Spleen (tissue), 11 donors: Measurements from ENCODE around the gene EXOC4. TPM values are rescaled to one million over a fixed set of nuclear protein-coding genes. Genes with fewer than 3 reads are reported as not detected.
"Not testable (repeated sequence)": the region's sequence is repeated elsewhere in the genome, so short reads cannot be mapped to it uniquely, and the experiment has no call there.

Experiments
- DNase-seq: peaks from one replicate; pipeline ENCODE4 v3.0.0-alpha.2; 2020
- H3K27ac ChIP-seq, 8 donors: fragments of 200-600 bp; sonication (generic) in 7 of 8; 1 replicate in 4 of 8; 2 replicates in 4 of 8; pipeline versions ENCODE4 v1.5.0 to v1.8.0; 2016 to 2021; ENCODE audit warnings: inconsistent platforms in 4 of 8, mild to moderate bottlenecking in 4 of 8, moderate library complexity in 1 of 8
- H3K27me3 ChIP-seq, 7 donors: fragments of 200-600 bp; sonication (generic) in 6 of 7; replicated peaks in 1 of 7; 1 replicate in 4 of 7; 2 replicates in 3 of 7; pipeline versions ENCODE4 v1.5.0 to v1.8.0; 2016 to 2021; ENCODE audit warnings: inconsistent platforms in 3 of 7, mild to moderate bottlenecking in 1 of 7
- H3K36me3 ChIP-seq, 6 donors: fragments of 200-600 bp; sonication (generic) in 5 of 6; 1 replicate in 4 of 6; 2 replicates in 2 of 6; pipeline versions ENCODE4 v1.5.0 to v1.8.0; 2016 to 2021; ENCODE audit warnings: inconsistent platforms in 2 of 6
- H3K4me1 ChIP-seq, 6 donors: fragments of 200-600 bp; sonication (generic) in 5 of 6; 1 replicate in 3 of 6; 2 replicates in 3 of 6; pipeline versions ENCODE4 v1.5.0 to v1.8.0; 2016 to 2021; ENCODE audit warnings: inconsistent platforms in 3 of 6
- H3K4me3 ChIP-seq, 8 donors: fragments of 200-600 bp; sonication (generic) in 7 of 8; 1 replicate in 4 of 8; 2 replicates in 4 of 8; pipeline versions ENCODE4 v1.5.0 to v1.8.0; 2016 to 2021; ENCODE audit warnings: inconsistent platforms in 4 of 8, mild to moderate bottlenecking in 4 of 8, moderate library complexity in 2 of 8
- H3K9me3 ChIP-seq, 8 donors: fragments of 200-600 bp; sonication (generic) in 7 of 8; 1 replicate in 4 of 8; 2 replicates in 4 of 8; pipeline versions ENCODE4 v1.5.0 to v1.8.0; 2016 to 2021; ENCODE audit warnings: inconsistent platforms in 4 of 8
- POLR2A ChIP-seq, 3 donors: fragments of 450-650 bp; IDR thresholded peaks; one replicate each; pipeline ENCODE4 v1.5.1; 2017; ENCODE audit warnings: antibody characterized with exemption in 3 of 3, mild to moderate bottlenecking in 1 of 3
- POLR2AphosphoS5 ChIP-seq, 3 donors: sonication (generic); formaldehyde crosslinking; IDR thresholded peaks; one replicate each; pipeline ENCODE4 v1.5.1; 2017; ENCODE audit warnings: antibody characterized with exemption in 3 of 3
- WGBS, 5 donors: extraction: QIAGEN DNeasy Blood & Tissue Kit in 3 of 5; methylation state at CpG; one replicate each; pipeline versions ENCODE4 v1.1.5 to v1.1.7; 2013 to 2018; 5-methylcytosine and 5-hydroxymethylcytosine counted together
- intact Hi-C: fragments of 100-400 bp; cut with DNase I; formaldehyde crosslinking; loops from one replicate; pipeline ENCODE4 v1.15.0; 2023; ENCODE audit warnings: low total_unique reads
- polyA plus RNA-seq, 3 donors: library from polyadenylated mRNA; stranded (reverse); fragments of 200-250 nt; gene quantifications; one replicate each; pipeline ENCODE4 v1.2.1, GENCODE V29; 2013
- total RNA-seq, 7 donors: library from RNA; depleted of rRNA in 3 of 7; stranded (reverse); fragments of >200 nt in 3 of 7; fragmentation: NEBNext Ultra II Directional in 4 of 7; extraction: Animal tissue kit (Norgen Biotek cat#: 25700) in 4 of 7; gene quantifications; one replicate each; pipeline versions ENCODE4 v1.1.0 to v1.2.1, GENCODE V29; 2016 to 2021
- TF ChIP-seq, protein P1 (sequence below), 11 experiments: fragments of 200-600 bp in 7 of 11; fragments of 450-650 bp in 4 of 11; sonication (generic) in 4 of 11; IDR thresholded peaks in 8 of 11; conservative IDR thresholded peaks in 3 of 11; 1 replicate in 7 of 11; 2 replicates in 4 of 11; pipeline versions ENCODE4 v1.4.0 to v1.8.0; 2016 to 2021; ENCODE audit warnings: antibody characterized with exemption in 11 of 11, inconsistent platforms in 4 of 11, mild to moderate bottlenecking in 1 of 11
- donor health status: healthy with polysubstance abuse.
- donor health status: DM: no; HTN: no; CAD: no; lungs with moderate emphysema.
- donor health status: DM: no; HTN: no; CAD: no.
- donor health status: Bipolar disorder and iron deficiency.
- donor health status: healthy.
- donor health status: DM: no; HTN: no; CAD: no.
- donor health status: DM: yes; HTN: yes; CAD: no.

Gene EXOC4
- total and polyA plus RNA-seq, 10 donors = 14.1 to 138 (median 102) TPM

DNA sequence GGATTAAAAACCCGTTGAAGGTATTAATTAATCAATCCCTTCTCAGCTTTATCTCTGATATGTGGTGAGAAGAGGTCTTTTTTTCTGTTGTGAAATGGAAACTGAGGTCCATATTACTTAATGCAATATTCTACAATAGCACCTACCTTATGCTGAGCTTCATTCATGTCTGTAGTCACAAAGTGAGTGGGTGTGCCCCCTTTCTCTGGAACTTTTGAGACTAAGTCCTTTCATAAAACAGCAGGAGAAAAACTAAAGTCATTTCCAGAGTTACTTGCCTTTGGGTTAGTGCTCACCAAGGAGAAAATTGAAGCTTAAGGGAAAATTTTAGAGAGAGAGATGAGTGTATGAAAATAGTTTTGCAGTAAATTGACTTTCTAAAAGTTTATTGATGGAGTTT lies 61.2 kb downstream of the EXOC4 start:
- no peak for DNase-seq
- Histone ChIP-seq H3K27me3 (no peaks in the 10 kb centered on the region), H3K4me1 (peaks cover 0 to 12% (median 2%) of the 10 kb centered on the region in 6 donors), H3K9me3 (no peaks in the 10 kb centered on the region), H3K27ac (no peak overlapping the region), H3K4me3 (no peak overlapping the region), H3K36me3 (peaks cover 0 to 44% (median 10%) of the 10 kb centered on the region in 6 donors)
- WGBS, 5 donors = 91 to 97% (median 94%) methylated on average over 1 of the region's 1 CpG
- intact Hi-C loops = no loop called here
- TF ChIP-seq POLR2AphosphoS5 (IDR thresholded peaks at IDR 0.05) = no peak
- TF ChIP-seq POLR2A (IDR thresholded peaks at IDR 0.05) = no peak
- TF ChIP-seq, protein P1, sequence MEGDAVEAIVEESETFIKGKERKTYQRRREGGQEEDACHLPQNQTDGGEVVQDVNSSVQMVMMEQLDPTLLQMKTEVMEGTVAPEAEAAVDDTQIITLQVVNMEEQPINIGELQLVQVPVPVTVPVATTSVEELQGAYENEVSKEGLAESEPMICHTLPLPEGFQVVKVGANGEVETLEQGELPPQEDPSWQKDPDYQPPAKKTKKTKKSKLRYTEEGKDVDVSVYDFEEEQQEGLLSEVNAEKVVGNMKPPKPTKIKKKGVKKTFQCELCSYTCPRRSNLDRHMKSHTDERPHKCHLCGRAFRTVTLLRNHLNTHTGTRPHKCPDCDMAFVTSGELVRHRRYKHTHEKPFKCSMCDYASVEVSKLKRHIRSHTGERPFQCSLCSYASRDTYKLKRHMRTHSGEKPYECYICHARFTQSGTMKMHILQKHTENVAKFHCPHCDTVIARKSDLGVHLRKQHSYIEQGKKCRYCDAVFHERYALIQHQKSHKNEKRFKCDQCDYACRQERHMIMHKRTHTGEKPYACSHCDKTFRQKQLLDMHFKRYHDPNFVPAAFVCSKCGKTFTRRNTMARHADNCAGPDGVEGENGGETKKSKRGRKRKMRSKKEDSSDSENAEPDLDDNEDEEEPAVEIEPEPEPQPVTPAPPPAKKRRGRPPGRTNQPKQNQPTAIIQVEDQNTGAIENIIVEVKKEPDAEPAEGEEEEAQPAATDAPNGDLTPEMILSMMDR (IDR thresholded peaks at IDR 0.05 in 8 of 11, conservative IDR thresholded peaks at IDR 0.05 in 3 of 11) = no peak

DNA sequence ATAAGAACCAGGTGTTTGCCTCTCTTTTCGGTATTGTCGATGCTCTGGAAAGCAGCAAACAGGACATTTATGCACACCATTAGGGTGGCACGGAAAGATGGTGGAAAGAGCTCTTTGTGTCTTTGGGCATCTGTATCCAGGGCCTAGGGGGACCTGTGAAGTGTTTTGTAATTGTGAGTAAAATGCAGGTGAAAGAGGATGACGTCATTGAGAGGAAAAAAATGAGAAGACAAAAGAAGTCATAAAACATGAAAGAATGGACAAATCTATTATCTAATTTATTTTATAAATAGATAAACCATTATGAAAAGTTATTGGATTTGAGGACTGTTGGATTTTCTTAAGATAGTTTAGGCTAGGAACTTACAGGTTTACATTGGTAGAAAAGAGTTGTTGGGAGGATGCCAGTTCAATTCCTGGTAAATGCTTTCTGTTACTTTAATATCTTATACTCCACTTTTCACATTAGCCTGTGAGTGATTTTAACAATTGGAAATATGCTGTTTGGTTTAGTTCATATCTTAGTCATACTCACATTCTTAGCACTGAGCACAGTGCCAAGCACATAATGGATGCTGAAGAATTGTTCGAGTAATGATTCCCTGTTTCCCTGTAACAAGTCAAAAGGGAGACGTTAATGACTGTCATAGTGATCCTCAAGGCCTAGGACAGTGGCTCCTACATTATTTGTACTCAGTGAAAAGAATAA lies 62.6 kb downstream of the EXOC4 start:
- Histone ChIP-seq H3K27me3 (no peaks in the 10 kb centered on the region), H3K27ac (no peak overlapping the region), H3K4me1 (peaks cover 0 to 10% (median under 1%) of the 10 kb centered on the region in 6 donors), H3K36me3 (peaks cover 0 to 44% (median 12%) of the 10 kb centered on the region in 6 donors), H3K4me3 (no peak overlapping the region), H3K9me3 (peaks cover 0 to 4% (median 0%) of the 10 kb centered on the region in 8 donors)
- 86 to 94% (median 90%) methylated on average over 6 of the region's 6 CpGs for WGBS, 5 donors
- no peak for TF ChIP-seq POLR2AphosphoS5 (IDR thresholded peaks at IDR 0.05)
- TF ChIP-seq, protein P1 (IDR thresholded peaks at IDR 0.05 in 8 of 11, conservative IDR thresholded peaks at IDR 0.05 in 3 of 11) = no peak
- no peak for TF ChIP-seq POLR2A (IDR thresholded peaks at IDR 0.05)
- intact Hi-C loops = no loop called here
- no peak for DNase-seq

DNA sequence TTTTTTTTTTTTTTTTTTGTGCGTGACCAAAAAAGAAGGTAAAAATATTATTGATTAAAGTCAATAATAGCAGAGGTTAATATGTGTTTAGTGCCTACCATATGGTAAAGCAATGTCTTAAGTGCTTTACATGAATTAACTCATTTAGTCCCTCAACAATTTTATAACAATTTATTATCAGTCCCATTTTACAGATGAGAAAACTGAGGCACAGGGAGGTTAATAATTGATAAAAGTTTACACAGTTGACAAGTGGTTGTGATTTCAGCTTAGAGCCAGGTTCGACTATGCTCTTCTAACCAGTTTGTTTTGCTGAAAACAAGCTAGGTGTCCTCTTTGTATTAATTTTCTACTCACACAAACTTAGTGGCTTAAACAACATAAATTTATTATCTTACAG lies 67.0 kb downstream of the EXOC4 start:
- no peak for DNase-seq
- peaks cover 0 to 4% (median 0%) of the 10 kb centered on the region in 6 donors for H3K4me1 ChIP-seq
- intact Hi-C loops = no loop called here
- H3K36me3 ChIP-seq = peaks cover 0 to 70% (median 26%) of the 10 kb centered on the region in 6 donors
- H3K4me3 ChIP-seq = no peak overlapping the region
- WGBS, 5 donors = 93 to 100% (median 99%) methylated on average over 2 of the region's 2 CpGs
- H3K9me3 ChIP-seq = peaks cover 0 to 38% (median 16%) of the 10 kb centered on the region in 8 donors
- H3K27me3 ChIP-seq = no peaks in the 10 kb centered on the region
- H3K27ac ChIP-seq = no peak overlapping the region
- no peak for TF ChIP-seq POLR2A (IDR thresholded peaks at IDR 0.05)
- TF ChIP-seq, protein P1 (IDR thresholded peaks at IDR 0.05 in 8 of 11, conservative IDR thresholded peaks at IDR 0.05 in 3 of 11) = no peak

DNA sequence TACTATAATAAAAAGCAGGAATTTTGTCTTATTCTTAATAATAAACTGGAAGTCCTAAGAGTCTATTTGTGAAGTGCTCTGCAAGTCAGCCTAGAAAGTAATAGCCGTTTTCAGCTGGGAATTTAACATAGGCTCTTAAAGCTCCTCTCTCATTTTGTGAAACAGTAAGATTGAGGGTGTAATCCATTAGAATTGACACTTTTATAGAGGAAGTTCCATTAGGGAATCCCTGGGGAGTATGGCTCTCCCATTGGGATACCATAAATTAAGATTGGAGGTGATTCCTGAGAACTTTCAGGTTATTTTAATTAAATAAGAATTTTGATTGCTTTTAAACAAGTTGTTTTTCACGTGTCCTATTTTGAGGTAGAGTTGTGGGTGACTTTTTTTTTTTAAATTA lies 68.0 kb downstream of the EXOC4 start:
- peaks cover 0 to 81% (median 26%) of the 10 kb centered on the region in 6 donors for H3K36me3 ChIP-seq
- no peak for TF ChIP-seq POLR2AphosphoS5 (IDR thresholded peaks at IDR 0.05)
- TF ChIP-seq, protein P1 (IDR thresholded peaks at IDR 0.05 in 8 of 11, conservative IDR thresholded peaks at IDR 0.05 in 3 of 11) = no peak
- TF ChIP-seq POLR2A (IDR thresholded peaks at IDR 0.05) = no peak
- no peak for DNase-seq
- intact Hi-C loops = no loop called here
- H3K9me3 ChIP-seq = peaks cover 0 to 48% (median 25%) of the 10 kb centered on the region in 8 donors
- WGBS, 5 donors = 88 to 97% (median 92%) methylated on average over 2 of the region's 2 CpGs
- H3K27me3 ChIP-seq = no peaks in the 10 kb centered on the region
- no peak overlapping the region for H3K4me3 ChIP-seq
- no peak overlapping the region for H3K27ac ChIP-seq
- H3K4me1 ChIP-seq = peaks cover 0 to 4% (median 0%) of the 10 kb centered on the region in 6 donors

DNA sequence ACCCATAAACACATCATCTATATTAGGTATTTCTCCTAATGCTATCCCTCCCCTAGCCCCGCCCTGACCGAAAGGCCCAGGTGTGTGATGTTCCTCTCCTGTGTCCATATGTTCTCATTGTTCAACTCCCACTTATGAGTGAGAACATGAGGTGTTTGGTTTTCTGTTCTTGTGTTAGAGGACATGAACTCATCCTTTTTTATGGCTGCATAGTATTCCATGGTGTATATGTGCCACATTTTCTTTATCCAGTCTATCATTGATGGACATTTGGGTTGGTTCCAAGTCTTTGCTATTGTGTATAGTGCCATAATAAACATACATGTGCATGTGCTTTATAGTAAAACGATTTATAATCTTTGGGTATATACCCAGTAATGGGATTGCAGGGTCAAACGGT lies 68.5 kb downstream of the EXOC4 start:
- 95 to 100% (median 98%) methylated on average over 4 of the region's 4 CpGs for WGBS, 5 donors
- Histone ChIP-seq H3K9me3 (peaks cover 0 to 53% (median 26%) of the 10 kb centered on the region in 8 donors), H3K36me3 (peaks cover 0 to 85% (median 28%) of the 10 kb centered on the region in 6 donors)
- H3K4me1 ChIP-seq, H3K27ac ChIP-seq, H3K27me3 ChIP-seq, DNase-seq, intact Hi-C loops, H3K4me3 ChIP-seq: not testable (repeated sequence)

DNA sequence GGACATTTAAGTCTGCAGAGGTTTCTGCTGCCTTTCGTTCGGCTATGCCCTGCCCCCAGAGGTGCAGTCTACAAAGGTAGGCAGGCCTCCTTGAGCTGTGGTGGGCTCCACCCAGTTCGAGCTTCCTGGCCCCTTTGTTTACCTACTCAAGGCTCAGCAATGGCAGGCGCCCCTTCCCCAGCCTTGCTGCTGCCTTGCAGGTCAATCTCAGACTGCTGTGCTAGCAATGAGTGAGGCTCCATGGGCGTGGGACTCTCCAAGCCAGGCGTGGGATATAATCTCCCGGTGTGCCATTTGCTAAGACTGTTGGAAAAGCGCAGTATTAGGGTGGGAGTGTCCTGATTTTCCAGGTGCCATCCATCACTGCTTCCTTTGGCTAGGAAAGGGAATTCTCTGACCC lies 73.9 kb downstream of the EXOC4 start:
- Histone ChIP-seq H3K9me3 (peaks cover 0 to 44% (median 25%) of the 10 kb centered on the region in 8 donors), H3K36me3 (peaks cover 0 to 74% (median 11%) of the 10 kb centered on the region in 6 donors)
- 95 to 98% (median 96%) methylated on average over 6 to 8 of the region's 8 CpGs for WGBS, 5 donors
- intact Hi-C loops, H3K27ac ChIP-seq, DNase-seq, H3K4me3 ChIP-seq, H3K4me1 ChIP-seq, H3K27me3 ChIP-seq: not testable (repeated sequence)
